Fibroblast of lung (primary cell): ENCODE measurements around the gene CNPY4. TPM values are rescaled to one million over a fixed set of nuclear protein-coding genes. Genes with fewer than 3 reads are reported as not detected.

Experiments used
- DNase-seq, 2 donors: peaks; one replicate each; pipeline versions ENCODE4 v3.0.0 to v3.0.0-alpha.2; 2010; ENCODE audit warnings: low read depth in 2 of 2
- H2AFZ ChIP-seq: 2 replicates; pipeline ENCODE4 v1.5.1; 2012; ENCODE audit warnings: low read length, control low read depth, inconsistent platforms
- H3K27ac ChIP-seq: 2 replicates; pipeline ENCODE4 v1.5.1; 2011; ENCODE audit warnings: low read length, control low read depth; ENCODE audit not compliant: insufficient read depth
- H3K27me3 ChIP-seq: 2 replicates; pipeline ENCODE4 v1.5.1; 2011; ENCODE audit warnings: mild to moderate bottlenecking, low read length; ENCODE audit not compliant: control insufficient read depth, insufficient read depth
- H3K36me3 ChIP-seq: 2 replicates; pipeline ENCODE4 v1.5.1; 2011; ENCODE audit warnings: low read length; ENCODE audit not compliant: control insufficient read depth, insufficient read depth
- H3K4me1 ChIP-seq: 2 replicates; pipeline ENCODE4 v1.5.1; 2011; ENCODE audit warnings: low read length; ENCODE audit not compliant: control insufficient read depth, insufficient read depth; ENCODE audit errors: extremely low read depth
- H3K4me2 ChIP-seq: 2 replicates; pipeline ENCODE4 v1.5.1; 2011; ENCODE audit warnings: low read length, control low read depth; ENCODE audit not compliant: insufficient read depth; ENCODE audit errors: extremely low read depth
- H3K4me3 ChIP-seq, 4 experiments: fragments of 200-600 bp in 1 of 4; sonication (generic) in 1 of 4; replicated peaks in 1 of 4; 2 replicates each; pipeline ENCODE4 v1.5.1; 2011 to 2016; ENCODE audit warnings: low read length in 4 of 4, low read depth in 3 of 4, mild to moderate bottlenecking in 3 of 4, control low read depth in 2 of 4, inconsistent platforms in 1 of 4, mixed read lengths in 1 of 4; ENCODE audit not compliant: insufficient read depth in 1 of 4; ENCODE audit errors: control extremely low read depth in 1 of 4
- H3K79me2 ChIP-seq: 2 replicates; pipeline ENCODE4 v1.5.1; 2012; ENCODE audit warnings: mild to moderate bottlenecking, low read length, inconsistent platforms; ENCODE audit not compliant: control insufficient read depth, insufficient read depth
- H3K9ac ChIP-seq: 2 replicates; pipeline ENCODE4 v1.5.1; 2011; ENCODE audit warnings: mild to moderate bottlenecking, low read length, control low read depth; ENCODE audit not compliant: insufficient read depth
- H3K9me3 ChIP-seq: 2 replicates; pipeline ENCODE4 v1.5.1; 2012; ENCODE audit warnings: low read depth, low read length; ENCODE audit not compliant: control insufficient read depth, insufficient read depth
- H4K20me1 ChIP-seq: 2 replicates; pipeline ENCODE4 v1.5.1; 2011; ENCODE audit warnings: low read length; ENCODE audit not compliant: control insufficient read depth, insufficient read depth; ENCODE audit errors: extremely low read depth
- EZH2 ChIP-seq: IDR thresholded peaks from 2 replicates; pipeline ENCODE4 v1.5.1; 2012; ENCODE audit warnings: low read length, control low read depth, mild to moderate bottlenecking; ENCODE audit errors: missing control alignments
- polyA plus RNA-seq, 2 donors: library from polyadenylated mRNA; depleted of rRNA in 1 of 2; stranded (reverse) in 1 of 2; unstranded in 1 of 2; fragments of >200 nt; gene quantifications; 2 replicates each; pipeline ENCODE4 v1.2.1, GENCODE V29; 2011 to 2012; ENCODE audit warnings: missing spikeins in 1 of 2
- total RNA-seq: library from RNA; depleted of rRNA; stranded (reverse); fragments of >200 nt; gene quantifications from 2 replicates; pipeline ENCODE4 v1.2.1, GENCODE V29; 2014
- TF ChIP-seq, protein P1 (sequence below), 2 donors: IDR thresholded peaks in 1 of 2; conservative IDR thresholded peaks in 1 of 2; 1 replicate in 1 of 2; 2 replicates in 1 of 2; pipeline ENCODE4 v1.5.1; 2011 to 2012; ENCODE audit warnings: low read length in 2 of 2, control low read depth in 1 of 2, inconsistent platforms in 1 of 2, low read depth in 1 of 2, mild to moderate bottlenecking in 1 of 2

CNPY4 gene
- total and polyA plus RNA-seq, 2 donors (not counting 1 experiment from before 2014, with no cell fraction given) = 21.6 to 40.7 TPM

DNA sequence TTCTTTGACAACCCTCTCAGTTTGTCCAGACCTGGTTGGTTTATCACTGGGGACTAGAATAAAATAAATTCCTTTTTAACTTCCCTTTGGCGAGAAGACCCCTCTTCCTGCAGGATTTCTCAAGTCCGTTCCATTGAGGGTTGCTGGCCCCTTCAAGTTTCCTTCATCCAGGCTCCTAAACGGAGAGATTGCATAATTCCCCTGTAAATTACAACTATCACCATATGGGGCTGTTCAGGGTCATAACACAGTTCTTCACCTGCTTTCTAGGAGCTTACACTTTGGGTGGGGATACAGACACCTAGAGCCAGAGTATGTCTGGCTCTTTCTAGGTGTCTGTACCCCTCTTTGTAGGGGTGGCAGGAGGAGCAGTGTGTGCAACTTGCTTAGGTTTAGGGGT is 33.9 kb upstream of the CNPY4 start:
- H3K9me3 ChIP-seq = no peaks in the 10 kb centered on the region
- no peak overlapping the region for H3K9ac ChIP-seq
- no peak overlapping the region for H3K27ac ChIP-seq
- H3K36me3 ChIP-seq = peaks cover 3% of the 10 kb centered on the region
- no peaks in the 10 kb centered on the region for H4K20me1 ChIP-seq
- H2AFZ ChIP-seq = no peak overlapping the region
- H3K4me2 ChIP-seq = no peak overlapping the region
- peaks cover 23% of the 10 kb centered on the region for H3K79me2 ChIP-seq
- no peak overlapping the region for H3K4me3 ChIP-seq
- peaks cover 24% of the 10 kb centered on the region for H3K4me1 ChIP-seq
- TF ChIP-seq, protein P1, sequence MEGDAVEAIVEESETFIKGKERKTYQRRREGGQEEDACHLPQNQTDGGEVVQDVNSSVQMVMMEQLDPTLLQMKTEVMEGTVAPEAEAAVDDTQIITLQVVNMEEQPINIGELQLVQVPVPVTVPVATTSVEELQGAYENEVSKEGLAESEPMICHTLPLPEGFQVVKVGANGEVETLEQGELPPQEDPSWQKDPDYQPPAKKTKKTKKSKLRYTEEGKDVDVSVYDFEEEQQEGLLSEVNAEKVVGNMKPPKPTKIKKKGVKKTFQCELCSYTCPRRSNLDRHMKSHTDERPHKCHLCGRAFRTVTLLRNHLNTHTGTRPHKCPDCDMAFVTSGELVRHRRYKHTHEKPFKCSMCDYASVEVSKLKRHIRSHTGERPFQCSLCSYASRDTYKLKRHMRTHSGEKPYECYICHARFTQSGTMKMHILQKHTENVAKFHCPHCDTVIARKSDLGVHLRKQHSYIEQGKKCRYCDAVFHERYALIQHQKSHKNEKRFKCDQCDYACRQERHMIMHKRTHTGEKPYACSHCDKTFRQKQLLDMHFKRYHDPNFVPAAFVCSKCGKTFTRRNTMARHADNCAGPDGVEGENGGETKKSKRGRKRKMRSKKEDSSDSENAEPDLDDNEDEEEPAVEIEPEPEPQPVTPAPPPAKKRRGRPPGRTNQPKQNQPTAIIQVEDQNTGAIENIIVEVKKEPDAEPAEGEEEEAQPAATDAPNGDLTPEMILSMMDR (conservative IDR thresholded peaks at IDR 0.05 in 1 of 2, IDR thresholded peaks at IDR 0.05 in 1 of 2; ENCODE audit: low read depth in 1 of 2, low read length in 2 of 2) = no peak
- DNase-seq = no peak
- H3K27me3 ChIP-seq = no peaks in the 10 kb centered on the region

GRCh38 chr7:100087055-100087750 is 32.2 kb upstream of the CNPY4 start:
- Histone ChIP-seq H3K9ac (peak overlapping the region; percentile 11), H3K27me3 (no peaks in the 10 kb centered on the region), H3K4me1 (peaks cover 28% of the 10 kb centered on the region), H3K4me3 (peak overlapping the region in 1 of 4 experiments; percentile 14), H3K4me2 (peak overlapping the region; percentile 72), H3K27ac (peak overlapping the region; percentile 91), H4K20me1 (no peaks in the 10 kb centered on the region), H2AFZ (no peak overlapping the region), H3K9me3 (no peaks in the 10 kb centered on the region), H3K36me3 (peaks cover 17% of the 10 kb centered on the region), H3K79me2 (peaks cover 23% of the 10 kb centered on the region)
- peak; percentile 95 to 98 for DNase-seq
- TF ChIP-seq, protein P1 (conservative IDR thresholded peaks at IDR 0.05 in 1 of 2, IDR thresholded peaks at IDR 0.05 in 1 of 2; ENCODE audit: low read depth in 1 of 2, low read length in 2 of 2) = no peak
- no peak for TF ChIP-seq EZH2

DNA sequence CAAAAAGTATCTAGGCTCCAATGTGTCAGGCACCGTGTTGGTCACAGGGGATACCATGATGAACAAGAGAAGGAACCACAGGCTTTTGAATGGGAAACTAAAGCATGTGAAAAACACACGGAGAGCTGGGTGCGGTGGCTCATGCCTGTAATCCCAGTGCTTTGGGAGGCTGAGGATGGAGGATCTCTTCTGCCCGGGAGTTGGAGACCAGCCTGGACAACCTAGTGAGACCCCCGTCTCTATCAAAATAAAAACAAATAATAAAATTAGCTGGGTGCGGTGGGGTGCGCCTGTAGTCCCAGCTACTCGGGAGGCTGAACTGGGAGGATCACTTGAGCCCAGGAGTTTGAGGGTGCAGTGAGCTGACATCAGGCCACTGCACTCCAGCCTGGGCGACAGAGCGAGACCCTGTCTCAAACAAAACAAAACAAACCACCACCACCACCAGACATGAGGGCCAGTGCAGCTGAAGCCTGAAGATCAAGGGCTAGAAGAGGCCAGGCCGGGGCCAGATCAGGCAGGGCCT is 31.3 kb upstream of the CNPY4 start:
- peak overlapping the region; percentile 86 for H3K9ac ChIP-seq
- peak overlapping the region; percentile 91 for H3K27ac ChIP-seq
- H3K36me3 ChIP-seq = peaks cover 25% of the 10 kb centered on the region
- H3K27me3 ChIP-seq = no peaks in the 10 kb centered on the region
- no peaks in the 10 kb centered on the region for H4K20me1 ChIP-seq
- H3K4me2 ChIP-seq = peak overlapping the region; percentile 92
- H3K79me2 ChIP-seq = peaks cover 23% of the 10 kb centered on the region
- no peak for DNase-seq
- H2AFZ ChIP-seq = peak overlapping the region; percentile 55
- H3K4me1 ChIP-seq = peaks cover 28% of the 10 kb centered on the region
- peak overlapping the region; percentile 55 to 93 (median 82) for H3K4me3 ChIP-seq
- TF ChIP-seq, protein P1 (conservative IDR thresholded peaks at IDR 0.05 in 1 of 2, IDR thresholded peaks at IDR 0.05 in 1 of 2; ENCODE audit: low read depth in 1 of 2, low read length in 2 of 2) = no peak
- TF ChIP-seq EZH2 = no peak
- no peaks in the 10 kb centered on the region for H3K9me3 ChIP-seq
